Measurements from ENCODE around the gene TOP3A. TPM values are rescaled to one million over a fixed set of nuclear protein-coding genes. Genes with fewer than 3 reads are reported as not detected.
A peak's percentile ranks its signal among the peaks of the same experiment; 100 is the strongest.

Gene TOP3A
- total and polyA plus RNA-seq, 2 experiments from 2014 or later, result 21.7 to 76.7 TPM

DNA sequence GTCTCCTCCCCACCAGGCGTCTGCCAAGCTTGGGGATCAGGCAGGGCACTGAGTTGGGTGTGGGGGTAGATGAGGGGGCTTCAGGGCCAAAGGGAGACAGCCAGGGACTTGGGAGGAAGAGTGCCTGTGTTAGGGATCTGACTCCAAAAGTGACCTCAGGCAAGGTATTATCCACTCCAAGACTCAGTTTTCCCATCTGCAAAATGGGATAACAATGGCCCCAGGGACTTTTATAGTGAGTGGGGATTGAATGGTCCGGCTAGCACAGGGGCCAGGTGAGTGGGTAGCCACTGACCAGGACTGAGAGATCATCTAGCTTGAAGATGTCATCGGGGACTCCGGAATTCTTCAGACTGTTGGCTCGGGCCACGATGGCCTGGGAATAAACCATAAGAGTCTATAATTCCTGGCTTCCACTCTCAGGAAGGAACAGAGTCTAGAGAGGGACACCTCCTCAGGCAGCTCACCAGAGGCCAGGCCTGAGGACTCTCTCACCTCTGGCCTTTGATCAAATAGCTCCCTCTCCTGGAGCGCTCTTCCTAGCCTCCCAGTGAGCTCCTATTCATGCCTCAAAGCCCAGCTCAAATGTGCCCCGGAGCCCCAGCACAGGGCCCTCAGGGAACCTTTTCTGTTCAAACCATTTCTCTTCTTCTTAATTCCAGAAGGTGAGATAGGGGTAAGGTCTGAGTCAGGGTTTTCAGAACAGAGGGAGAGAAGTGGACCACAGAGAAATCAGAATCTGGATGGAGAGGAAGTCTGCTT lies 59.7 kb downstream of the TOP3A start:
- H3K36me3 Mint-ChIP-seq (ENCODE audit: low read depth), result peaks cover 58% of the 10 kb centered on the region

DNA sequence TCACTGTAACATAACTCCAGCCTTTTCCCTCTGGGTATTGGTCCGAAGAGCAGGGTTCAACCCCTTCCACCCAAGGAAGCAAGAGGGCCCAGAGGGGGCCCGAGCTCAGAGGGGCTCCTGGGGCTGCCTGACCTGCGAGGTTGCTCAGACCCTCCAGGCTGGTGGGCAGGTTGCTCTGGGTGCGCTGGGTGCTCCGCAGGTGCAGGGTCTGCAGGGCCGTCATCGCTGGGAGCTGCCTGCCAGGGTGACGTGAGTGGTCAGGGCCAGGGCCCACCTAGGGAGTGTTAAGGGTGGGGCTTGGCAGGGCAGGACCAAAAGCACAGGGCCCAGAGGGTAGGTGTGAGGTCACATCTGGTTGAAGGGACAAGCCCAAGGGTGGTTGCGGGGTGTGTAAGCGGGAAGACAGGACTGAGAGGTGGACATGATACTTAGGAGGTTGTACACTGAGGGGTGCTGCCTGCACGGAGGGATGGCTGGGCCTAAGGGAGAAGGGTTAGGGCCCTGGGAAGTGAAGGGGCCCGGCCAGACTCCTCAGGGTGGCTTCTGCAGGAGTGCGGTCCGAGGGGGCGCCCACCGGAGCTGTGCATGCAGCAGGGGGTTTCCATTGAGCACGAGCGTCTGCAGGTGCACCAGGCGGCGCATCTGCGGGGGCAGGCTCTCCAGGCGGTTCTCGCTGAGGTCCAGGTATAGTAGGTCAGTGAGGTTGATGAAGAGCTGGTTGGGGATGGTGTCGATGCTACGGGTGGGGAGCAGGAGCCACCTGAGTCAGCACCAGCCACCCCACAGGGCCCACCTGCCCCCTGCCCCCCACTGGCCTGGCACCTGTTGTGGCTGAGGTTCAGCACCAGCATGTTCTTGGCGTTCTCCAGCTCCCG lies 60.6 kb downstream of the TOP3A start:
- Histone ChIP-seq H3K36me3 (ENCODE audit: insufficient read depth) (peaks cover 18% of the 10 kb centered on the region), H4K20me1 (replicated peaks; ENCODE audit: insufficient read depth) (peaks cover 4% of the 10 kb centered on the region), H3K4me1 (ENCODE audit: insufficient read depth) (peaks cover 9% of the 10 kb centered on the region), H3K9me2 (ENCODE audit: insufficient read depth) (no peaks in the 10 kb centered on the region), H3F3A (replicated peaks; ENCODE audit: low read depth) (0 out of 2 replicates have a peak, but pooled peaks cover 6% of the 10 kb centered on the region), H3K4me3 (no peak overlapping the region), H3K27ac (ENCODE audit: low read depth) (no peak overlapping the region), H2AFZ (no peak overlapping the region), H3K79me2 (replicated peaks; ENCODE audit: insufficient read depth) (peaks cover 27% of the 10 kb centered on the region), H3K4me2 (no peak overlapping the region), H3K27me3 (ENCODE audit: insufficient read depth) (no peaks in the 10 kb centered on the region)
- DNase-seq (ENCODE audit: low spot score) (no peak), ATAC-seq (no peak)
- peaks cover 64% of the 10 kb centered on the region for H3K36me3 Mint-ChIP-seq (ENCODE audit: low read depth)
- no peak overlapping the region for H3K27ac Mint-ChIP-seq
- TF ChIP-seq, protein P1, sequence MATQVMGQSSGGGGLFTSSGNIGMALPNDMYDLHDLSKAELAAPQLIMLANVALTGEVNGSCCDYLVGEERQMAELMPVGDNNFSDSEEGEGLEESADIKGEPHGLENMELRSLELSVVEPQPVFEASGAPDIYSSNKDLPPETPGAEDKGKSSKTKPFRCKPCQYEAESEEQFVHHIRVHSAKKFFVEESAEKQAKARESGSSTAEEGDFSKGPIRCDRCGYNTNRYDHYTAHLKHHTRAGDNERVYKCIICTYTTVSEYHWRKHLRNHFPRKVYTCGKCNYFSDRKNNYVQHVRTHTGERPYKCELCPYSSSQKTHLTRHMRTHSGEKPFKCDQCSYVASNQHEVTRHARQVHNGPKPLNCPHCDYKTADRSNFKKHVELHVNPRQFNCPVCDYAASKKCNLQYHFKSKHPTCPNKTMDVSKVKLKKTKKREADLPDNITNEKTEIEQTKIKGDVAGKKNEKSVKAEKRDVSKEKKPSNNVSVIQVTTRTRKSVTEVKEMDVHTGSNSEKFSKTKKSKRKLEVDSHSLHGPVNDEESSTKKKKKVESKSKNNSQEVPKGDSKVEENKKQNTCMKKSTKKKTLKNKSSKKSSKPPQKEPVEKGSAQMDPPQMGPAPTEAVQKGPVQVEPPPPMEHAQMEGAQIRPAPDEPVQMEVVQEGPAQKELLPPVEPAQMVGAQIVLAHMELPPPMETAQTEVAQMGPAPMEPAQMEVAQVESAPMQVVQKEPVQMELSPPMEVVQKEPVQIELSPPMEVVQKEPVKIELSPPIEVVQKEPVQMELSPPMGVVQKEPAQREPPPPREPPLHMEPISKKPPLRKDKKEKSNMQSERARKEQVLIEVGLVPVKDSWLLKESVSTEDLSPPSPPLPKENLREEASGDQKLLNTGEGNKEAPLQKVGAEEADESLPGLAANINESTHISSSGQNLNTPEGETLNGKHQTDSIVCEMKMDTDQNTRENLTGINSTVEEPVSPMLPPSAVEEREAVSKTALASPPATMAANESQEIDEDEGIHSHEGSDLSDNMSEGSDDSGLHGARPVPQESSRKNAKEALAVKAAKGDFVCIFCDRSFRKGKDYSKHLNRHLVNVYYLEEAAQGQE (IDR thresholded peaks at IDR 0.05; ENCODE audit: unreplicated experiment), result no peak
- H3K4me3 Mint-ChIP-seq, result no peak overlapping the region
- H3K9me3 Mint-ChIP-seq, result no peaks in the 10 kb centered on the region
- H3K4me1 Mint-ChIP-seq, result peaks cover 16% of the 10 kb centered on the region
- peaks cover 11% of the 10 kb centered on the region for H3K27me3 Mint-ChIP-seq (ENCODE audit: insufficient read depth, low read depth, poor library complexity)

More for the DNA sequence above, 59.7 kb downstream of the TOP3A start:
- Histone ChIP-seq H3K4me2 (no peak overlapping the region), H2AFZ (no peak overlapping the region), H3K36me3 (ENCODE audit: insufficient read depth) (peaks cover 12% of the 10 kb centered on the region), H3K27ac (ENCODE audit: low read depth) (no peak overlapping the region), H3K27me3 (ENCODE audit: insufficient read depth) (no peaks in the 10 kb centered on the region), H3K4me3 (no peak overlapping the region), H3F3A (replicated peaks; ENCODE audit: low read depth) (peaks cover 13% of the 10 kb centered on the region), H3K4me1 (ENCODE audit: insufficient read depth) (peaks cover 15% of the 10 kb centered on the region), H4K20me1 (replicated peaks; ENCODE audit: insufficient read depth) (peaks cover 4% of the 10 kb centered on the region), H3K79me2 (replicated peaks; ENCODE audit: insufficient read depth) (peaks cover 27% of the 10 kb centered on the region), H3K9me2 (ENCODE audit: insufficient read depth) (no peaks in the 10 kb centered on the region)
- ATAC-seq (no peak), DNase-seq (ENCODE audit: low spot score) (no peak)
- H3K27ac Mint-ChIP-seq, result no peak overlapping the region
- peaks cover 8% of the 10 kb centered on the region for H3K27me3 Mint-ChIP-seq (ENCODE audit: insufficient read depth, low read depth, poor library complexity)
- TF ChIP-seq POLR2AphosphoS5 (IDR thresholded peaks at IDR 0.05; ENCODE audit: low read depth), result no peak
- TF ChIP-seq, protein P2, sequence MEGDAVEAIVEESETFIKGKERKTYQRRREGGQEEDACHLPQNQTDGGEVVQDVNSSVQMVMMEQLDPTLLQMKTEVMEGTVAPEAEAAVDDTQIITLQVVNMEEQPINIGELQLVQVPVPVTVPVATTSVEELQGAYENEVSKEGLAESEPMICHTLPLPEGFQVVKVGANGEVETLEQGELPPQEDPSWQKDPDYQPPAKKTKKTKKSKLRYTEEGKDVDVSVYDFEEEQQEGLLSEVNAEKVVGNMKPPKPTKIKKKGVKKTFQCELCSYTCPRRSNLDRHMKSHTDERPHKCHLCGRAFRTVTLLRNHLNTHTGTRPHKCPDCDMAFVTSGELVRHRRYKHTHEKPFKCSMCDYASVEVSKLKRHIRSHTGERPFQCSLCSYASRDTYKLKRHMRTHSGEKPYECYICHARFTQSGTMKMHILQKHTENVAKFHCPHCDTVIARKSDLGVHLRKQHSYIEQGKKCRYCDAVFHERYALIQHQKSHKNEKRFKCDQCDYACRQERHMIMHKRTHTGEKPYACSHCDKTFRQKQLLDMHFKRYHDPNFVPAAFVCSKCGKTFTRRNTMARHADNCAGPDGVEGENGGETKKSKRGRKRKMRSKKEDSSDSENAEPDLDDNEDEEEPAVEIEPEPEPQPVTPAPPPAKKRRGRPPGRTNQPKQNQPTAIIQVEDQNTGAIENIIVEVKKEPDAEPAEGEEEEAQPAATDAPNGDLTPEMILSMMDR (conservative IDR thresholded peaks at IDR 0.05; ENCODE audit: low read depth in 2 of 2), result peak in 1 of 2 experiments; percentile 22; a peak in 2 of 4 replicates
- H3K9me3 Mint-ChIP-seq, result no peaks in the 10 kb centered on the region
- peaks cover 21% of the 10 kb centered on the region for H3K4me1 Mint-ChIP-seq
- H3K4me3 Mint-ChIP-seq, result peak overlapping the region; percentile 16; the same call in 1 of the 3 replicates

Measured in GM23338 (cell line).